ACC112 (cell line): ENCODE measurements around the gene TNS1.
"Not testable (repeated sequence)": the region's sequence is repeated elsewhere in the genome, so short reads cannot be mapped to it uniquely, and the experiment has no call there.

ENCODE experiments used
- H2AFZ ChIP-seq: fragments of 200-600 bp; sonication (generic); one replicate; pipeline ENCODE4 v1.6.0; 2017; ENCODE audit warnings: antibody characterized with exemption, low read length; ENCODE audit not compliant: unreplicated experiment
- H3K27ac ChIP-seq: fragments of 200-600 bp; sonication (generic); 2 replicates; pipeline ENCODE4 v1.5.1; 2014; ENCODE audit warnings: low read depth, mild to moderate bottlenecking, antibody characterized with exemption, low read length, moderate library complexity
- H3K27me3 ChIP-seq: fragments of 200-600 bp; sonication (generic); 2 replicates; pipeline ENCODE4 v1.6.1; 2014; ENCODE audit warnings: mild to moderate bottlenecking, antibody characterized with exemption, low read length, moderate library complexity, mixed read lengths; ENCODE audit not compliant: insufficient read depth
- H3K36me3 ChIP-seq: fragments of 200-600 bp; sonication (generic); 2 replicates; pipeline ENCODE4 v1.6.1; 2016; ENCODE audit warnings: mild to moderate bottlenecking, antibody characterized with exemption, low read length, moderate library complexity, mixed read lengths; ENCODE audit not compliant: insufficient read depth
- H3K4me1 ChIP-seq: fragments of 200-600 bp; sonication (generic); one replicate; pipeline ENCODE4 v1.6.1; 2016; ENCODE audit warnings: low read length, mixed read lengths; ENCODE audit not compliant: insufficient read depth, unreplicated experiment, control insufficient read depth
- H3K4me3 ChIP-seq: fragments of 200-600 bp; sonication (generic); 2 replicates; pipeline ENCODE4 v1.5.1; 2014; ENCODE audit warnings: mild to moderate bottlenecking, low read depth, low read length
- H3K79me2 ChIP-seq: fragments of 200-600 bp; sonication (generic); one replicate; pipeline ENCODE4 v1.6.0; 2016; ENCODE audit warnings: low read length; ENCODE audit not compliant: control insufficient read depth, unreplicated experiment, insufficient read depth

TNS1 gene

DNA sequence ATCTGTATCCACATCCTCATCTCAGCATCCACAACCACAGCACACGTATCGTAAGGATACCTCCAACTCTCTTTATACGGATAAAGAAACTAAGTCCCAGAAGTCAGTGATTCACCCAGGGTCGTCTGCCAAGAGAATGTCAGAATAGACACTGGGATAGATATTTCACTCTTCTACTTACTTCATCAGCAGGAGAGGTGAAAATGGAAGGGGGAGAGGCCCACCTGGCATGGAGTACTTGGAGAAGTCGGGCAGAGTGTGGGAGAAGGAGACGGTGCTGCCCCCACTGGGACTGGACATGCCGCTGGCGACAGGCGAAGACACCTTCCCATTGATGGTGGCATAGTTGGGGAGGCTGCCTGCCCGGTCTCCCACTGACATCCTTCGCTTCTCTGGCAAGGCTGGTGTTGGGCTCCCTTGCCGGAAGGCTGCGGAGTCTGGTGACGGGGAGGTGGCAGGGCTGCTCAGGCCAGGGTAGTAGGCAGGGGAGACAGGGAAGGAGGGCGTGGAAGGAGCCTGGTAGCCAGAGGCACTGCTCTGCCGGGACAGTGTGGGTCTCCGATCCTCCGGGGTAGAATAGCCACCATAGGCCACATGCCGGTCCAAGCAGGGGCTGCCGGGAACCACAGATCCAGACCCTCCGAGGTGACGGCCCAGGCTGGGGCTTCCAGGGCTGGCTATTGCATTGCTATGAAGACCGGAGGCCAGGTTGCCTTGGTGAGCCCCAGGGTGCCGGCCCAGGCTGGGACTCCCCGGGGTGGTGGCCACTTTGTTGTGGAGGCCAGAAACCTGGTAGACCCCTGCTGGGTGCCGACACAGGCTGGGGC, 185.1 kb downstream of the TNS1 start:
- Histone ChIP-seq H3K4me1 (peaks cover 15% of the 10 kb centered on the region), H3K79me2 (peaks cover 4% of the 10 kb centered on the region), H3K27ac (no peak overlapping the region), H3K4me3 (no peak overlapping the region), H3K27me3 (no peaks in the 10 kb centered on the region), H2AFZ (no peak overlapping the region), H3K36me3 (peaks cover 19% of the 10 kb centered on the region)

DNA sequence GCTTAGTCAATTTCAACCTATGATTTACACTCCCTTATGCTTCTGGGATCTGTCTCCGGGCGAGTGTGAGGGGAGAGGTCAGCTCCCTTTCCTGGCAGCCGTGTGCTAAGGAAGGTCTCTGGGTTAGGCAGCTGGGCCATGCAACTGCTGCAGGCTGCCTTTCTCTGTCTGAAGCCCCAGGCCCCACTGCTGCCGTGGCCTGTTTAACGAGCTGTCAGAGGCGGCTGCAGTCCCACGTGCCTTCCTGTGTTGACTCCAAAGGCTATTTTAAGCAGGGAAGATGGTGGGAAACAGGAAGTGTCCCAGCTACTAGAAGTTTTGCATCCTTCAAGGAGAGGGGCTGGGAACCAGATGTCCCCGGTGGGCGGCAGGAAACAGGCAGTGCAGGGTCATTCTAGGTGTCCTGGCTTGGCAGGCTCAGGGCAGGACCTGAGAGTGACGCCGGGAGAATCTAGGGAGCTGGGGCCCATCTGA, 186.4 kb downstream of the TNS1 start:
- Histone ChIP-seq H2AFZ (no peak overlapping the region), H3K79me2 (no peaks in the 10 kb centered on the region), H3K27me3 (no peaks in the 10 kb centered on the region), H3K4me3 (no peak overlapping the region), H3K36me3 (peaks cover 27% of the 10 kb centered on the region), H3K4me1 (peaks cover 8% of the 10 kb centered on the region), H3K27ac (no peak overlapping the region)

DNA sequence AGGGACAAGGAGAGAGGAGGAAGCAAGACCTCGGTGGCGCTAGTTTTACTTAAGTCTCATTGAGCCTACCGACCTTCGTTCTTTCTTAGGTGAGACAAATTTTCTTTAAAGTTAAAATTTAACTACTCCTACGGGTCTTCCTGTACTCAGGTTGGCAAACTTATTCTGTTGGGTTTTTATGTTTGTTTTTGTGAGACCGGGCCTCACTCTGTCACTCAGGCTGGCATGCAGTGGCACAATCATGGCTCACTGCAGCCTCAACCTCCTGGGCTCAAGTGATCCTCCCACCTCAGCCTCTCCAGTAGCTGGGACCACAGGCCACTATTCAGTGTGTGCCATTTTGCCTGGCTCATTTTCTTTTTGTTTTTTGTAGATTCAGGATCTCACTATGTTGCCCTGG, 189.0 kb downstream of the TNS1 start:
- H3K36me3 ChIP-seq: peaks cover 39% of the 10 kb centered on the region
- H3K4me1 ChIP-seq: no peaks in the 10 kb centered on the region
- H3K4me3 ChIP-seq: no peak overlapping the region
- no peaks in the 10 kb centered on the region for H3K79me2 ChIP-seq
- H3K27me3 ChIP-seq: no peaks in the 10 kb centered on the region
- no peak overlapping the region for H2AFZ ChIP-seq
- no peak overlapping the region for H3K27ac ChIP-seq

DNA sequence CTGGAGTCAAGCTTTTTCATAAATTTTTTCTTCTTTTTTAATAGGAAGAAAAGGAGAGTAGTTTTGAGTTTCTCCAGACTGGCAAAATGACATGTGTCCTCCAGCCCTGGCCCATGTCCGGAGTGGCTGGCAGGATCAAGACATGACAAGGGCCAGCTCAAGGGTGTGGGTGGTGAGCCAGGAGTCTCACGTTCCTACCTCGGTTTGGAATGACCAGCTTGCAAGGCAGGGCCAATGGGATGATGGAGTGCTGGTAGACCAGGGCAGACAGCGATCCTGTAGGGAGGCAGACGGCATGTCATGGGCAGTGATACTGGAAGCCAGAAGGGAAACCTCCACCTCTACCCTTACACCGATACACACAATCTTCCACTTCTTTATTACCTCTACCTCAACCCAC, 190.6 kb downstream of the TNS1 start:
- no peak overlapping the region for H3K27ac ChIP-seq
- no peaks in the 10 kb centered on the region for H3K4me1 ChIP-seq
- H3K79me2 ChIP-seq: no peaks in the 10 kb centered on the region
- H2AFZ ChIP-seq: no peak overlapping the region
- H3K36me3 ChIP-seq: peaks cover 47% of the 10 kb centered on the region
- no peak overlapping the region for H3K4me3 ChIP-seq
- H3K27me3 ChIP-seq: no peaks in the 10 kb centered on the region

DNA sequence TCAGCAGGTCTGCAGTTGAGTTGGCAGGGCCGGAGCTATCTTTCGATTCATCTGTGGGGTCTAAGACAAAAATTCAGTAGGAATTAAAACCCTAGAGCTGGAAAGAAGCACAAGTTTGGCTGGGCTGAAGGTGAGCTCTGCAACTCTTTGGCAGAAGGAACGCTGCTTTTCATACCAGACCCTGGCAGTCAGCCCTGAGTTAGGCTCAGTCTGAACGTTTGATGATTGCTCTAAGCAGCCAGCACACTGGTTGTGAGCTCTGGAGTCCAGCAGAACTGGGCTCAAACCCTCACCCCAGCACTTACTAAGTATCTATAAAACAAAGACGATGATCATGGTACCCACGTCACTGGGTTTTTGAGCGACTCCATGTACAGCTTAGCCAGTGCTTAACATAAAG, 192.5 kb downstream of the TNS1 start:
- no peaks in the 10 kb centered on the region for H3K4me1 ChIP-seq
- H2AFZ ChIP-seq: no peak overlapping the region
- no peak overlapping the region for H3K27ac ChIP-seq
- H3K79me2 ChIP-seq: no peaks in the 10 kb centered on the region
- no peaks in the 10 kb centered on the region for H3K27me3 ChIP-seq
- H3K4me3 ChIP-seq: no peak overlapping the region
- peaks cover 53% of the 10 kb centered on the region for H3K36me3 ChIP-seq

DNA sequence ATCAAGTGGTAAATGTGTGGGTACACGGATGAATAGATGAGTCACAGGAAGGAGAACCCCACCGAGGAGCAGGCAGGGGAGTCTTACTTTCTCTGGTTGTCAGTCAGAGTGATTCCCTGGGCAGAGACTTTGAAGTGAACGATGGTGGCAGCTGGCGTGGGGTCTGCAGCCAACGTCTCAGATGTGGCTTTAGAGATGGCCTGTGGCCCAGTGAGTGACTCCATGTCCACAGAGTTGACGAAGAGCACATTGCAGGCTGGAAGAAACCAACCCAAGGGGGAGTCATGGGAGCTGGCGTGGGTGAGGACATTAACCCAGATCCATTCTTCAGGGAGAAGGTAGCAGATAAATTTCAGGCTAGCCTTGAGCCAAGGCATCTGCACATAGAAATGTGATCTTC, 193.1 kb downstream of the TNS1 start:
- Histone ChIP-seq H3K27me3 (no peaks in the 10 kb centered on the region), H3K36me3 (peaks cover 53% of the 10 kb centered on the region), H3K4me1 (no peaks in the 10 kb centered on the region), H3K79me2 (no peaks in the 10 kb centered on the region), H2AFZ (no peak overlapping the region), H3K4me3 (no peak overlapping the region), H3K27ac (no peak overlapping the region)

DNA sequence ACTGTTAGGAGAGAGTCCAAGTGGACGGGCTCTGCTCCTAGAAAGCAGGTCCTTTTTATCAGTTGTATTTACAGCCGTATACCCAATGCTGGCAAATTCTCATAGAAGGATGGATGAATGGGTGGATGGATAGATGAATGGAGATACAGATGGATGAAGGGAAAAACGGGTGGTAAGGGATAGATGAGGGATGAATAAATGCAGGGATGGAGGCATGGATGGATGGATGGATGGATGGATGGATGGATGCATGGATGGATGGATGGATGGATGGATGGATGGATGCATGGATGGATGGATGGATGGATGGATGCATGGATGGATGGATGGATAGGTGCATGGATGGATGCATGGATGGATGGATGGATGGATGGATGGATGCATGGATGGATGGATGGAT, 193.8 kb downstream of the TNS1 start:
- H3K79me2 ChIP-seq, H3K4me3 ChIP-seq, H2AFZ ChIP-seq, H3K27me3 ChIP-seq, H3K27ac ChIP-seq, H3K4me1 ChIP-seq: not testable (repeated sequence)
- peaks cover 50% of the 10 kb centered on the region for H3K36me3 ChIP-seq

DNA sequence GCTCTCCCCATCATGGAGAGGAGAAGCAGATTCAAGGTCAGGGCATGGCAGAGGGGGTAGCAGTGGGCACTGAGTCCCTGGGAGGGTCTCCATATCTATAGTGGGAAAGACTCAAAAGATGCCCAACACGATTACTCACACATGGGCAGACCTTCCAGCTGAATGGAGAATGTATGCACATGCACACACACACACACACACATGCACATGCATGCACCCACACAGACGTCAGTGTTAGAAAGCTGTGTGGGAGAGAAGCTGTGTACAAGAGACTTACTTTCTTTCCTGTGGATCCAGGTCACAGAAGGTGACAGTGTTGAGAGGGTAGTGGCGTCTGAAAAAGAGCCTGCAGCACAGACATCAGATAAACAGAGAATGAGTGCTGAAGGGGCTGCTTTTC, 194.5 kb downstream of the TNS1 start:
- peaks cover 52% of the 10 kb centered on the region for H3K36me3 ChIP-seq
- no peak overlapping the region for H2AFZ ChIP-seq
- no peak overlapping the region for H3K27ac ChIP-seq
- no peaks in the 10 kb centered on the region for H3K4me1 ChIP-seq
- no peaks in the 10 kb centered on the region for H3K79me2 ChIP-seq
- H3K27me3 ChIP-seq: no peaks in the 10 kb centered on the region
- no peak overlapping the region for H3K4me3 ChIP-seq

DNA sequence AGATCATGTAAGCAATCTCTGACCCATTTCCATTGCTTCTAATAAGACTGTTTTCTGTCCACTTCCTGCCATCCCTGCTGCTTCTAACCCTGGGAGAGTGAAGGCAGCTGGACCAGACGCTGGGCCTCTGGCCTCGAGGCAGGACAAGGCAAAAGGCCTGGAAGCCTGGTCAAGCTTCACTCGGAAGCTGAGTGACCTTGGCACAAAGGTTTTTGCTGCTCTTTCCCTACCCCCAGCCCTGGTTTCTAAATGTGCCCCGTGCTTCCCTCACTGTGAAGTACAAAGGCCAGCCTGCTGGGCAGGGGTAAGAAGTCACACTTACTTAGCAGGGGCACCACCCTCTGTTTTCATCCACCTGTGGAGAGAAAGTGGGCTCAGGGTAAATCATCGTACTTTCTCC, 195.0 kb downstream of the TNS1 start:
- no peak overlapping the region for H3K4me3 ChIP-seq
- H3K79me2 ChIP-seq: no peaks in the 10 kb centered on the region
- peaks cover 50% of the 10 kb centered on the region for H3K36me3 ChIP-seq
- no peak overlapping the region for H3K27ac ChIP-seq
- H2AFZ ChIP-seq: no peak overlapping the region
- H3K27me3 ChIP-seq: no peaks in the 10 kb centered on the region
- H3K4me1 ChIP-seq: no peaks in the 10 kb centered on the region

DNA sequence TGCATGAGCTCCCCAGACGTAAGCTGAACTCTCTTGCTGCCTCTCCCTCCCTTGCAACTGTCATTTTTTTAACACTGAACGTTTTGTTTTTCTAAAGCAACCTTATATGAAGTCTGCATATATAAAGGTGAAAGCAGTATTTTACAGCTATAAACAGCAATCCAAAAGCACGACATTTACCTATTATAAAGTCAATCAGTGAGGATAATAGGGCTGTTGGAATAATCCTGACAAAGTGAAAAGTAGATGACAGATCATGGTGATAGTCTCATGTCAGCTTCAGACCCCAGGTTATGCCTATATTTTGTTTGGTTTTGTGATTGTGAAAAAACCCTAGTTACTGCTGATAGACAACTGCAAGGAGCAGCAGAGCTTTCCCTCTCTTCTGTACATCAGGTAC, 195.8 kb downstream of the TNS1 start:
- Histone ChIP-seq H3K4me1 (no peaks in the 10 kb centered on the region), H3K79me2 (no peaks in the 10 kb centered on the region), H3K27ac (no peak overlapping the region), H2AFZ (no peak overlapping the region), H3K36me3 (peaks cover 44% of the 10 kb centered on the region), H3K27me3 (no peaks in the 10 kb centered on the region), H3K4me3 (no peak overlapping the region)

DNA sequence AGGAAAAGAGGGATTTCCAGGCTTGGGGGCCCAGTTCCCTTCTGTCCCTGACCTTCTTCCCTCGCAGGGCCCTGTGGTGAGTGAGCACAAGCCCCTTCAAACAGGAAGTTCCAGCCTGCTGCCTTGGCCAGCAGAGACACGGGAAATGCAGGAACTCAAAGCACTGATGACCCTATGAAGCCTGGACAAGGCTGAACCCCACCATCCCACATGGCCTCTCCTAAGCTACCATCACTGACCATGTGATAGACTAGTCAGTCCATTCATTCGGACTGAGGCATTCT, 196.4 kb downstream of the TNS1 start:
- H3K4me1 ChIP-seq: no peaks in the 10 kb centered on the region
- H3K27me3 ChIP-seq: no peaks in the 10 kb centered on the region
- H3K79me2 ChIP-seq: no peaks in the 10 kb centered on the region
- peaks cover 42% of the 10 kb centered on the region for H3K36me3 ChIP-seq
- H3K4me3 ChIP-seq: no peak overlapping the region
- H2AFZ ChIP-seq: no peak overlapping the region
- no peak overlapping the region for H3K27ac ChIP-seq
